Measurements from ENCODE around the gene HECTD1. TPM values are rescaled to one million over a fixed set of nuclear protein-coding genes. Genes with fewer than 3 reads are reported as not detected.

HECTD1 gene
- total RNA-seq, 1 donor: 246 TPM

DNA sequence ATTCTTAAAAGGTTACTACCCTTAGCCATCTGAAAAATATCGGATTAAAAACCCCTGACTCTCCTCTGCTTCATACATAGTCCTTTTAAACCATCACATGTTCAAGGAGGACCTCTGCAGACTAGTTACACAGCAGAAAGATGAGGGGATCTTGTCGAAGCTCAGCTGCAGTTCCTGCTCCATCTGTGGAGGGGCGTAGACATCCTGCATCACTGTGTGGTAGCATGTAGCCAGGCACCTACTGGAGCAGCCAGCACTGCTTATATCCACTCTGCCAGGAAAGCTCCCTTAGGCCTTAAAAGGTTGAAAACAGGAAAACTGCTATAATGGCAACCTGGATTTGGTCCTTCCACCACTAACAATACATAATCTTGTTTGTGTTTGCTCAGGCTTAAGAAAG lies 123.8 kb downstream of the HECTD1 start:
- Histone ChIP-seq H3K27me3 (ENCODE audit: insufficient read depth, low read length) (no peaks in the 10 kb centered on the region), H2AFZ (ENCODE audit: low read length) (no peak overlapping the region), H3K79me2 (ENCODE audit: insufficient read depth, low read length) (no peaks in the 10 kb centered on the region), H3K4me2 (ENCODE audit: insufficient read depth, low read length) (no peak overlapping the region), H3K4me1 (ENCODE audit: insufficient read depth, low read length) (no peaks in the 10 kb centered on the region), H3K36me3 (ENCODE audit: insufficient read depth, low read length) (peaks cover 3% of the 10 kb centered on the region), H4K20me1 (ENCODE audit: insufficient read depth, low read length) (no peaks in the 10 kb centered on the region), H3K27ac (ENCODE audit: low read depth, low read length) (no peak overlapping the region), H3K4me3 (ENCODE audit: insufficient read depth, low read length) (no peak overlapping the region), H3K9me3 (ENCODE audit: low read depth, low read length) (no peaks in the 10 kb centered on the region)
- TF ChIP-seq, protein P1, sequence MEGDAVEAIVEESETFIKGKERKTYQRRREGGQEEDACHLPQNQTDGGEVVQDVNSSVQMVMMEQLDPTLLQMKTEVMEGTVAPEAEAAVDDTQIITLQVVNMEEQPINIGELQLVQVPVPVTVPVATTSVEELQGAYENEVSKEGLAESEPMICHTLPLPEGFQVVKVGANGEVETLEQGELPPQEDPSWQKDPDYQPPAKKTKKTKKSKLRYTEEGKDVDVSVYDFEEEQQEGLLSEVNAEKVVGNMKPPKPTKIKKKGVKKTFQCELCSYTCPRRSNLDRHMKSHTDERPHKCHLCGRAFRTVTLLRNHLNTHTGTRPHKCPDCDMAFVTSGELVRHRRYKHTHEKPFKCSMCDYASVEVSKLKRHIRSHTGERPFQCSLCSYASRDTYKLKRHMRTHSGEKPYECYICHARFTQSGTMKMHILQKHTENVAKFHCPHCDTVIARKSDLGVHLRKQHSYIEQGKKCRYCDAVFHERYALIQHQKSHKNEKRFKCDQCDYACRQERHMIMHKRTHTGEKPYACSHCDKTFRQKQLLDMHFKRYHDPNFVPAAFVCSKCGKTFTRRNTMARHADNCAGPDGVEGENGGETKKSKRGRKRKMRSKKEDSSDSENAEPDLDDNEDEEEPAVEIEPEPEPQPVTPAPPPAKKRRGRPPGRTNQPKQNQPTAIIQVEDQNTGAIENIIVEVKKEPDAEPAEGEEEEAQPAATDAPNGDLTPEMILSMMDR (IDR thresholded peaks at IDR 0.05; ENCODE audit: extremely low read depth, low read depth, low read length): no peak
- DNase-seq (ENCODE audit: insufficient read length, low spot score, missing footprints): no peak

DNA sequence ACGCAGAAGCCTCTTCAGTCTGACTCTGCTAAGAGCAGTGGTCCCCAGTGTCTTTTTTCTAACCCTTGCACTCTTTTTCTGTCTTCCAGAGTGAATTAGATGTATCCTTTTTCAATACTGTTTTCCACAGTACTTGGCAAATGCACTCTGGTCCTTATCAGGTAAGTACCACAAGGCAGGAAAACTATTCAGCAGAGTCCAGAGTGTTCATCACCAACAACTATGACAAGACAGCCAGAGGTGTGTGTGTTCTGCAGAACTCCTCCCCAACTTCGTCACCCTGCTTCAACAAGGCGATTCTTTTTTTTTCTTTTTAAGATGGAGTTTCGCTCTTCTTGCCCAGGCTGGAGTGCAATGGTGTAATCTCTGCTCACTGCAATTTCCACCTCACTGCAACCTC lies 127.1 kb downstream of the HECTD1 start:
- TF ChIP-seq, protein P1 (IDR thresholded peaks at IDR 0.05; ENCODE audit: extremely low read depth, low read depth, low read length): no peak
- Histone ChIP-seq H3K4me1 (ENCODE audit: insufficient read depth, low read length) (no peaks in the 10 kb centered on the region), H3K9me3 (ENCODE audit: low read depth, low read length) (no peaks in the 10 kb centered on the region), H3K36me3 (ENCODE audit: insufficient read depth, low read length) (peaks cover 3% of the 10 kb centered on the region), H3K27me3 (ENCODE audit: insufficient read depth, low read length) (no peaks in the 10 kb centered on the region), H3K27ac (ENCODE audit: low read depth, low read length) (no peak overlapping the region), H4K20me1 (ENCODE audit: insufficient read depth, low read length) (no peaks in the 10 kb centered on the region), H3K4me3 (ENCODE audit: insufficient read depth, low read length) (no peak overlapping the region), H3K4me2 (ENCODE audit: insufficient read depth, low read length) (no peak overlapping the region), H2AFZ (ENCODE audit: low read length) (no peak overlapping the region), H3K79me2 (ENCODE audit: insufficient read depth, low read length) (no peaks in the 10 kb centered on the region)
- no peak for DNase-seq (ENCODE audit: insufficient read length, low spot score, missing footprints)

- TF ChIP-seq, protein P1 (IDR thresholded peaks at IDR 0.05; ENCODE audit: extremely low read depth, low read depth, low read length): no peak
- Histone ChIP-seq H3K9me3 (ENCODE audit: low read depth, low read length) (no peaks in the 10 kb centered on the region), H3K79me2 (ENCODE audit: insufficient read depth, low read length) (no peaks in the 10 kb centered on the region), H3K4me2 (ENCODE audit: insufficient read depth, low read length) (no peak overlapping the region), H3K27ac (ENCODE audit: low read depth, low read length) (no peak overlapping the region), H4K20me1 (ENCODE audit: insufficient read depth, low read length) (no peaks in the 10 kb centered on the region), H3K4me3 (ENCODE audit: insufficient read depth, low read length) (no peak overlapping the region), H2AFZ (ENCODE audit: low read length) (no peak overlapping the region), H3K36me3 (ENCODE audit: insufficient read depth, low read length) (peaks cover 3% of the 10 kb centered on the region), H3K27me3 (ENCODE audit: insufficient read depth, low read length) (no peaks in the 10 kb centered on the region), H3K4me1 (ENCODE audit: insufficient read depth, low read length) (no peaks in the 10 kb centered on the region)
- peak; percentile 35 for DNase-seq (ENCODE audit: insufficient read length, low spot score, missing footprints)
Observed at GRCh38 chr14:31080056-31080455, 127.5 kb downstream of the HECTD1 start.

DNA sequence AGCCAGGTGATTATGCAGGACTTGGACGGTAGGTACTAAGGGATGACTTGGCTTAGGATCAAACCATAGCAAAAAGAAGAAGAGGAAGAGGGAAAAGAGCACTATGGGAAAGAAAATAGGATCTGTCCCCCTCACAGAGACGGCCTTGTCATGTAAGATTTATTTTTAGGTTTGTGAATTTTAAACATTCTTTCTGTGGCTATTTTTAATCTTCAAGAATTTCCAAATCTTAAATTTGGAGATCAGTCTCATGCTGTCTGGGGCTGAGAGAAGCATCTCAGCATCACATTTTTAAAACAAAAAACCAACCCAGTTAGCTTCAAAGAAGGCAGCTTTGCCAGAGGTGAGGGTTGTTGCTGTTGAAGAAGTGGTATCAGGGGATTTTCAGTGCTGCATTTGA lies 128.8 kb downstream of the HECTD1 start:
- no peaks in the 10 kb centered on the region for H3K27me3 ChIP-seq (ENCODE audit: insufficient read depth, low read length)
- H3K9me3 ChIP-seq (ENCODE audit: low read depth, low read length): no peaks in the 10 kb centered on the region
- no peaks in the 10 kb centered on the region for H3K79me2 ChIP-seq (ENCODE audit: insufficient read depth, low read length)
- no peaks in the 10 kb centered on the region for H4K20me1 ChIP-seq (ENCODE audit: insufficient read depth, low read length)
- H2AFZ ChIP-seq (ENCODE audit: low read length): no peak overlapping the region
- H3K36me3 ChIP-seq (ENCODE audit: insufficient read depth, low read length): peaks cover 3% of the 10 kb centered on the region
- no peak overlapping the region for H3K27ac ChIP-seq (ENCODE audit: low read depth, low read length)
- DNase-seq (ENCODE audit: insufficient read length, low spot score, missing footprints): no peak
- no peak overlapping the region for H3K4me3 ChIP-seq (ENCODE audit: insufficient read depth, low read length)
- H3K4me2 ChIP-seq (ENCODE audit: insufficient read depth, low read length): no peak overlapping the region
- H3K4me1 ChIP-seq (ENCODE audit: insufficient read depth, low read length): no peaks in the 10 kb centered on the region
- TF ChIP-seq, protein P1 (IDR thresholded peaks at IDR 0.05; ENCODE audit: extremely low read depth, low read depth, low read length): no peak

Measured in osteoblast (primary cell).